GM23338 (cell line): ENCODE measurements around the gene PRPF19. TPM values are rescaled to one million over a fixed set of nuclear protein-coding genes. Genes with fewer than 3 reads are reported as not detected.

Source experiments
- ATAC-seq: fragments of 200-7000 bp; cut with Tn5 transposase; 3 replicates; pipeline ENCODE4 v1.9.1; 2020
- DNase-seq: peaks from one replicate; pipeline ENCODE4 v3.0.0-alpha.2; 2015; ENCODE audit warnings: low spot score
- H2AFZ ChIP-seq: fragments of 200-600 bp; sonication (generic); 2 replicates; pipeline ENCODE4 v1.8.0; 2016; ENCODE audit warnings: antibody characterized with exemption, mild to moderate bottlenecking, moderate library complexity
- H3F3A ChIP-seq: fragments of 200-600 bp; sonication (generic); replicated peaks from 2 replicates; pipeline ENCODE4 v1.8.0; 2017; ENCODE audit warnings: antibody characterized with exemption, mixed run types, low read depth
- H3K27ac ChIP-seq: fragments of 200-600 bp; sonication (generic); 2 replicates; pipeline ENCODE4 v1.6.1; 2016; ENCODE audit warnings: low read depth
- H3K27me3 ChIP-seq: fragments of 200-600 bp; sonication (generic); 2 replicates; pipeline ENCODE4 v1.8.0; 2016; ENCODE audit warnings: mild to moderate bottlenecking, mixed run types, moderate library complexity; ENCODE audit not compliant: insufficient read depth
- H3K36me3 ChIP-seq: fragments of 200-600 bp; sonication (generic); 2 replicates; pipeline ENCODE4 v1.8.0; 2016; ENCODE audit warnings: mild to moderate bottlenecking; ENCODE audit not compliant: insufficient read depth
- H3K4me1 ChIP-seq: fragments of 200-600 bp; sonication (generic); 2 replicates; pipeline ENCODE4 v1.8.0; 2016; ENCODE audit warnings: mild to moderate bottlenecking, moderate library complexity; ENCODE audit not compliant: insufficient read depth
- H3K4me2 ChIP-seq: fragments of 200-600 bp; sonication (generic); 2 replicates; pipeline ENCODE4 v1.7.1; 2017; ENCODE audit warnings: mixed run types
- H3K4me3 ChIP-seq: fragments of 200-600 bp; sonication (generic); 2 replicates; pipeline ENCODE4 v1.6.1; 2016; ENCODE audit warnings: mixed run types
- H3K79me2 ChIP-seq: fragments of 200-600 bp; sonication (generic); replicated peaks from 2 replicates; pipeline ENCODE4 v1.8.0; 2017; ENCODE audit warnings: mild to moderate bottlenecking; ENCODE audit not compliant: insufficient read depth
- H3K9me2 ChIP-seq: fragments of 200-600 bp; sonication (generic); 2 replicates; pipeline ENCODE4 v1.8.0; 2017; ENCODE audit not compliant: insufficient read depth
- H4K20me1 ChIP-seq: fragments of 200-600 bp; sonication (generic); replicated peaks from 2 replicates; pipeline ENCODE4 v1.8.0; 2017; ENCODE audit warnings: mild to moderate bottlenecking; ENCODE audit not compliant: insufficient read depth
- H3K27ac Mint-ChIP-seq: 2 replicates; pipeline ENCODE4 v1.8.0; 2020; ENCODE audit warnings: inconsistent platforms, mild to moderate bottlenecking, moderate library complexity, mixed read lengths
- H3K27me3 Mint-ChIP-seq: 3 replicates; pipeline ENCODE4 v1.8.0; 2022; ENCODE audit warnings: low read depth, mild to moderate bottlenecking, moderate library complexity, mixed read lengths, inconsistent platforms; ENCODE audit not compliant: insufficient read depth, poor library complexity
- H3K36me3 Mint-ChIP-seq: 3 replicates; pipeline ENCODE4 v1.8.0; 2021; ENCODE audit warnings: low read depth, mild to moderate bottlenecking, inconsistent platforms, moderate library complexity, mixed read lengths
- H3K4me1 Mint-ChIP-seq: 3 replicates; pipeline ENCODE4 v1.8.0; 2020; ENCODE audit warnings: mild to moderate bottlenecking, inconsistent platforms, mixed read lengths
- H3K4me3 Mint-ChIP-seq: 3 replicates; pipeline ENCODE4 v1.8.0; 2021; ENCODE audit warnings: moderate library complexity, mild to moderate bottlenecking, inconsistent platforms, mixed read lengths
- H3K9me3 Mint-ChIP-seq: 3 replicates; pipeline ENCODE4 v1.8.0; 2020; ENCODE audit warnings: moderate library complexity, mild to moderate bottlenecking, inconsistent platforms, mixed read lengths
- CREB1 ChIP-seq: fragments of 250-450 bp; sonication (Bioruptor Pico); IDR thresholded peaks from 2 replicates; pipeline ENCODE4 v1.5.0; 2020; ENCODE audit warnings: low read depth, mild to moderate bottlenecking, moderate library complexity
- EZH2 ChIP-seq: fragments of 200-600 bp; sonication (generic); IDR thresholded peaks from one replicate; pipeline ENCODE4 v1.8.0; 2017; ENCODE audit warnings: antibody characterized with exemption, mild to moderate bottlenecking, low read depth; ENCODE audit not compliant: unreplicated experiment
- EZH2phosphoT487 ChIP-seq: fragments of 200-600 bp; sonication (generic); IDR thresholded peaks from one replicate; pipeline ENCODE4 v1.8.1; 2018; ENCODE audit warnings: antibody characterized with exemption; ENCODE audit not compliant: unreplicated experiment
- JUNB ChIP-seq: IDR thresholded peaks from one replicate; pipeline ENCODE4 v1.6.1; 2016; ENCODE audit warnings: antibody characterized with exemption; ENCODE audit not compliant: unreplicated experiment
- NANOG ChIP-seq: IDR thresholded peaks from 2 replicates; pipeline ENCODE4 v1.6.1; 2016; ENCODE audit warnings: antibody characterized with exemption, borderline replicate concordance
- POLR2AphosphoS5 ChIP-seq: IDR thresholded peaks from 2 replicates; pipeline ENCODE4 v1.6.1; 2016; ENCODE audit warnings: antibody characterized with exemption, low read depth
- STAT1 ChIP-seq: IDR thresholded peaks from one replicate; pipeline ENCODE4 v1.6.1; 2016; ENCODE audit warnings: antibody characterized with exemption; ENCODE audit not compliant: unreplicated experiment
- ZNF114 ChIP-seq: fragments of 250-450 bp; sonication (Bioruptor Pico); IDR thresholded peaks from 2 replicates; pipeline ENCODE4 v1.5.0; 2020; ENCODE audit warnings: mild to moderate bottlenecking, moderate library complexity
- ZNF331 ChIP-seq: fragments of 250-450 bp; sonication (Bioruptor Pico); IDR thresholded peaks from 2 replicates; pipeline ENCODE4 v1.5.0; 2020; ENCODE audit warnings: low read depth, mild to moderate bottlenecking, moderate library complexity
- polyA plus RNA-seq: library from polyadenylated mRNA; unstranded; fragments of >200 nt; fragmentation: Nextera tagmentation; extraction: Ambion mirVana; gene quantifications from 2 replicates; pipeline ENCODE4 v1.2.1, GENCODE V29; 2016
- total RNA-seq: library from RNA; depleted of rRNA; stranded (reverse); fragments of >200 nt; shearing (Covaris generic); gene quantifications from 2 replicates; pipeline ENCODE4 v1.2.3, GENCODE V29; 2014
- TF ChIP-seq, protein P1 (sequence below): fragments of 250-450 bp; sonication (Bioruptor Pico); IDR thresholded peaks from 2 replicates; pipeline ENCODE4 v1.5.0; 2020; ENCODE audit warnings: mild to moderate bottlenecking, moderate library complexity
- TF ChIP-seq, protein P2 (sequence below): IDR thresholded peaks from 2 replicates; pipeline ENCODE4 v1.6.1; 2016; ENCODE audit warnings: antibody characterized with exemption
- TF ChIP-seq, protein P3 (sequence below), 2 experiments: fragments of 200-600 bp in 1 of 2; sonication (generic) in 1 of 2; conservative IDR thresholded peaks; 2 replicates each; pipeline versions ENCODE4 v1.5.1 to v1.6.1; 2016 to 2017; ENCODE audit warnings: antibody characterized with exemption in 2 of 2, low read depth in 2 of 2, mild to moderate bottlenecking in 2 of 2, moderate library complexity in 1 of 2
- TF ChIP-seq, protein P4 (sequence below): IDR thresholded peaks from one replicate; pipeline ENCODE4 v1.6.1; 2018; ENCODE audit warnings: antibody characterized with exemption; ENCODE audit not compliant: unreplicated experiment

PRPF19 gene
- total and polyA plus RNA-seq, 2 experiments from 2014 or later, result 153 to 161 TPM

DNA sequence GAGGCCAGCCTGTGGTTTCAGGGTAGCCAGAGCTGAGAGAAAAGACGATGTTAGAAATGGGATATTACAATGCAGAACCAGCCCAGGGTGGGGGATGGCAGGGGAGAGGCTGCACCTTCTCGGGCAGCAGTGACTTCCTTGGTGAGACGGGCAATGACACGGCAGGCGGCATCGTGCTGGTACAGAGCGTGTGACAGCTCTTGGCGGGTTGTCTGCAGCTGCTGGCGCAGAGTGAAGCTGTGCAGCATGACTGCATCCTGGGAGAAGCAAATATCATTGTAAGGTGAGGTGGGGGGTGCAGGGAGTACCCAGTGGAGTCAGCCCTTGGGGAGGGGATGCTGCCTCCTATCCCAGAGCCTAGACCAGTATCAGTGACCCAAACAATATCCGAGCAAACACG is 3.8 kb downstream of the PRPF19 start:
- H3K27me3 ChIP-seq, result no peaks in the 10 kb centered on the region
- H3K79me2 ChIP-seq, result peaks cover 38% of the 10 kb centered on the region
- no peak overlapping the region for H3K4me2 ChIP-seq
- ATAC-seq (no peak), DNase-seq (no peak)
- peaks cover 31% of the 10 kb centered on the region for H4K20me1 ChIP-seq
- no peak overlapping the region for H3K4me3 ChIP-seq
- no peak overlapping the region for H2AFZ ChIP-seq
- Mint-ChIP-seq H3K4me1 (peaks cover 16% of the 10 kb centered on the region), H3K27me3 (no peaks in the 10 kb centered on the region), H3K4me3 (no peak overlapping the region), H3K36me3 (peaks cover 61% of the 10 kb centered on the region), H3K27ac (no peak overlapping the region), H3K9me3 (no peaks in the 10 kb centered on the region)
- peaks cover 23% of the 10 kb centered on the region for H3K36me3 ChIP-seq
- peaks cover 12% of the 10 kb centered on the region for H3K4me1 ChIP-seq
- TF ChIP-seq EZH2 (no peak), POLR2AphosphoS5 (no peak), STAT1 (no peak), NANOG (no peak), JUNB (no peak), EZH2phosphoT487 (no peak), ZNF114 (CRISPR knock-in tag) (no peak), ZNF331 (CRISPR knock-in tag) (no peak), CREB1 (CRISPR knock-in tag) (no peak)
- TF ChIP-seq, protein P1, sequence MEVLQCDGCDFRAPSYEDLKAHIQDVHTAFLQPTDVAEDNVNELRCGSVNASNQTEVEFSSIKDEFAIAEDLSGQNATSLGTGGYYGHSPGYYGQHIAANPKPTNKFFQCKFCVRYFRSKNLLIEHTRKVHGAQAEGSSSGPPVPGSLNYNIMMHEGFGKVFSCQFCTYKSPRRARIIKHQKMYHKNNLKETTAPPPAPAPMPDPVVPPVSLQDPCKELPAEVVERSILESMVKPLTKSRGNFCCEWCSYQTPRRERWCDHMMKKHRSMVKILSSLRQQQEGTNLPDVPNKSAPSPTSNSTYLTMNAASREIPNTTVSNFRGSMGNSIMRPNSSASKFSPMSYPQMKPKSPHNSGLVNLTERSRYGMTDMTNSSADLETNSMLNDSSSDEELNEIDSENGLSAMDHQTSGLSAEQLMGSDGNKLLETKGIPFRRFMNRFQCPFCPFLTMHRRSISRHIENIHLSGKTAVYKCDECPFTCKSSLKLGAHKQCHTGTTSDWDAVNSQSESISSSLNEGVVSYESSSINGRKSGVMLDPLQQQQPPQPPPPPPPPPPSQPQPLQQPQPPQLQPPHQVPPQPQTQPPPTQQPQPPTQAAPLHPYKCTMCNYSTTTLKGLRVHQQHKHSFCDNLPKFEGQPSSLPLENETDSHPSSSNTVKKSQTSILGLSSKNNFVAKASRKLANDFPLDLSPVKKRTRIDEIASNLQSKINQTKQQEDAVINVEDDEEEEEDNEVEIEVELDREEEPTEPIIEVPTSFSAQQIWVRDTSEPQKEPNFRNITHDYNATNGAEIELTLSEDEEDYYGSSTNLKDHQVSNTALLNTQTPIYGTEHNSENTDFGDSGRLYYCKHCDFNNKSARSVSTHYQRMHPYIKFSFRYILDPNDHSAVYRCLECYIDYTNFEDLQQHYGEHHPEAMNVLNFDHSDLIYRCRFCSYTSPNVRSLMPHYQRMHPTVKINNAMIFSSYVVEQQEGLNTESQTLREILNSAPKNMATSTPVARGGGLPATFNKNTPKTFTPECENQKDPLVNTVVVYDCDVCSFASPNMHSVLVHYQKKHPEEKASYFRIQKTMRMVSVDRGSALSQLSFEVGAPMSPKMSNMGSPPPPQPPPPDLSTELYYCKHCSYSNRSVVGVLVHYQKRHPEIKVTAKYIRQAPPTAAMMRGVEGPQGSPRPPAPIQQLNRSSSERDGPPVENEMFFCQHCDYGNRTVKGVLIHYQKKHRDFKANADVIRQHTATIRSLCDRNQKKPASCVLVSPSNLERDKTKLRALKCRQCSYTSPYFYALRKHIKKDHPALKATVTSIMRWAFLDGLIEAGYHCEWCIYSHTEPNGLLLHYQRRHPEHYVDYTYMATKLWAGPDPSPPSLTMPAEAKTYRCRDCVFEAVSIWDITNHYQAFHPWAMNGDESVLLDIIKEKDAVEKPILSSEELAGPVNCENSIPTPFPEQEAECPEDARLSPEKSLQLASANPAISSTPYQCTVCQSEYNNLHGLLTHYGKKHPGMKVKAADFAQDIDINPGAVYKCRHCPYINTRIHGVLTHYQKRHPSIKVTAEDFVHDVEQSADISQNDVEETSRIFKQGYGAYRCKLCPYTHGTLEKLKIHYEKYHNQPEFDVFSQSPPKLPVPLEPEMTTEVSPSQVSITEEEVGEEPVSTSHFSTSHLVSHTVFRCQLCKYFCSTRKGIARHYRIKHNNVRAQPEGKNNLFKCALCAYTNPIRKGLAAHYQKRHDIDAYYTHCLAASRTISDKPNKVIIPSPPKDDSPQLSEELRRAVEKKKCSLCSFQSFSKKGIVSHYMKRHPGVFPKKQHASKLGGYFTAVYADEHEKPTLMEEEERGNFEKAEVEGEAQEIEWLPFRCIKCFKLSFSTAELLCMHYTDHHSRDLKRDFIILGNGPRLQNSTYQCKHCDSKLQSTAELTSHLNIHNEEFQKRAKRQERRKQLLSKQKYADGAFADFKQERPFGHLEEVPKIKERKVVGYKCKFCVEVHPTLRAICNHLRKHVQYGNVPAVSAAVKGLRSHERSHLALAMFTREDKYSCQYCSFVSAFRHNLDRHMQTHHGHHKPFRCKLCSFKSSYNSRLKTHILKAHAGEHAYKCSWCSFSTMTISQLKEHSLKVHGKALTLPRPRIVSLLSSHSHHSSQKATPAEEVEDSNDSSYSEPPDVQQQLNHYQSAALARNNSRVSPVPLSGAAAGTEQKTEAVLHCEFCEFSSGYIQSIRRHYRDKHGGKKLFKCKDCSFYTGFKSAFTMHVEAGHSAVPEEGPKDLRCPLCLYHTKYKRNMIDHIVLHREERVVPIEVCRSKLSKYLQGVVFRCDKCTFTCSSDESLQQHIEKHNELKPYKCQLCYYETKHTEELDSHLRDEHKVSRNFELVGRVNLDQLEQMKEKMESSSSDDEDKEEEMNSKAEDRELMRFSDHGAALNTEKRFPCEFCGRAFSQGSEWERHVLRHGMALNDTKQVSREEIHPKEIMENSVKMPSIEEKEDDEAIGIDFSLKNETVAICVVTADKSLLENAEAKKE, result no peak
- TF ChIP-seq, protein P2, sequence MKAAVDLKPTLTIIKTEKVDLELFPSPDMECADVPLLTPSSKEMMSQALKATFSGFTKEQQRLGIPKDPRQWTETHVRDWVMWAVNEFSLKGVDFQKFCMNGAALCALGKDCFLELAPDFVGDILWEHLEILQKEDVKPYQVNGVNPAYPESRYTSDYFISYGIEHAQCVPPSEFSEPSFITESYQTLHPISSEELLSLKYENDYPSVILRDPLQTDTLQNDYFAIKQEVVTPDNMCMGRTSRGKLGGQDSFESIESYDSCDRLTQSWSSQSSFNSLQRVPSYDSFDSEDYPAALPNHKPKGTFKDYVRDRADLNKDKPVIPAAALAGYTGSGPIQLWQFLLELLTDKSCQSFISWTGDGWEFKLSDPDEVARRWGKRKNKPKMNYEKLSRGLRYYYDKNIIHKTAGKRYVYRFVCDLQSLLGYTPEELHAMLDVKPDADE, result no peak
- TF ChIP-seq, protein P3, sequence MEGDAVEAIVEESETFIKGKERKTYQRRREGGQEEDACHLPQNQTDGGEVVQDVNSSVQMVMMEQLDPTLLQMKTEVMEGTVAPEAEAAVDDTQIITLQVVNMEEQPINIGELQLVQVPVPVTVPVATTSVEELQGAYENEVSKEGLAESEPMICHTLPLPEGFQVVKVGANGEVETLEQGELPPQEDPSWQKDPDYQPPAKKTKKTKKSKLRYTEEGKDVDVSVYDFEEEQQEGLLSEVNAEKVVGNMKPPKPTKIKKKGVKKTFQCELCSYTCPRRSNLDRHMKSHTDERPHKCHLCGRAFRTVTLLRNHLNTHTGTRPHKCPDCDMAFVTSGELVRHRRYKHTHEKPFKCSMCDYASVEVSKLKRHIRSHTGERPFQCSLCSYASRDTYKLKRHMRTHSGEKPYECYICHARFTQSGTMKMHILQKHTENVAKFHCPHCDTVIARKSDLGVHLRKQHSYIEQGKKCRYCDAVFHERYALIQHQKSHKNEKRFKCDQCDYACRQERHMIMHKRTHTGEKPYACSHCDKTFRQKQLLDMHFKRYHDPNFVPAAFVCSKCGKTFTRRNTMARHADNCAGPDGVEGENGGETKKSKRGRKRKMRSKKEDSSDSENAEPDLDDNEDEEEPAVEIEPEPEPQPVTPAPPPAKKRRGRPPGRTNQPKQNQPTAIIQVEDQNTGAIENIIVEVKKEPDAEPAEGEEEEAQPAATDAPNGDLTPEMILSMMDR (conservative IDR thresholded peaks at IDR 0.05; ENCODE audit: low read depth in 2 of 2), result no peak
- TF ChIP-seq, protein P4, sequence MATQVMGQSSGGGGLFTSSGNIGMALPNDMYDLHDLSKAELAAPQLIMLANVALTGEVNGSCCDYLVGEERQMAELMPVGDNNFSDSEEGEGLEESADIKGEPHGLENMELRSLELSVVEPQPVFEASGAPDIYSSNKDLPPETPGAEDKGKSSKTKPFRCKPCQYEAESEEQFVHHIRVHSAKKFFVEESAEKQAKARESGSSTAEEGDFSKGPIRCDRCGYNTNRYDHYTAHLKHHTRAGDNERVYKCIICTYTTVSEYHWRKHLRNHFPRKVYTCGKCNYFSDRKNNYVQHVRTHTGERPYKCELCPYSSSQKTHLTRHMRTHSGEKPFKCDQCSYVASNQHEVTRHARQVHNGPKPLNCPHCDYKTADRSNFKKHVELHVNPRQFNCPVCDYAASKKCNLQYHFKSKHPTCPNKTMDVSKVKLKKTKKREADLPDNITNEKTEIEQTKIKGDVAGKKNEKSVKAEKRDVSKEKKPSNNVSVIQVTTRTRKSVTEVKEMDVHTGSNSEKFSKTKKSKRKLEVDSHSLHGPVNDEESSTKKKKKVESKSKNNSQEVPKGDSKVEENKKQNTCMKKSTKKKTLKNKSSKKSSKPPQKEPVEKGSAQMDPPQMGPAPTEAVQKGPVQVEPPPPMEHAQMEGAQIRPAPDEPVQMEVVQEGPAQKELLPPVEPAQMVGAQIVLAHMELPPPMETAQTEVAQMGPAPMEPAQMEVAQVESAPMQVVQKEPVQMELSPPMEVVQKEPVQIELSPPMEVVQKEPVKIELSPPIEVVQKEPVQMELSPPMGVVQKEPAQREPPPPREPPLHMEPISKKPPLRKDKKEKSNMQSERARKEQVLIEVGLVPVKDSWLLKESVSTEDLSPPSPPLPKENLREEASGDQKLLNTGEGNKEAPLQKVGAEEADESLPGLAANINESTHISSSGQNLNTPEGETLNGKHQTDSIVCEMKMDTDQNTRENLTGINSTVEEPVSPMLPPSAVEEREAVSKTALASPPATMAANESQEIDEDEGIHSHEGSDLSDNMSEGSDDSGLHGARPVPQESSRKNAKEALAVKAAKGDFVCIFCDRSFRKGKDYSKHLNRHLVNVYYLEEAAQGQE, result no peak
- H3F3A ChIP-seq, result peaks cover 5% of the 10 kb centered on the region; the same call in 1 of the 2 replicates
- no peak overlapping the region for H3K27ac ChIP-seq
- no peaks in the 10 kb centered on the region for H3K9me2 ChIP-seq
